SK-N-SH (cell line): ENCODE measurements around the gene STK39.

ENCODE experiments used
- CHD2 ChIP-seq: fragments of 150-350 bp; IDR thresholded peaks from 2 replicates; pipeline ENCODE4 v1.6.1; 2018; ENCODE audit warnings: low read length; ENCODE audit not compliant: partially characterized antibody
- CTCF ChIP-seq: fragments of 200-600 bp; sonication (generic); IDR thresholded peaks from 2 replicates; pipeline ENCODE4 v1.6.1; 2017; ENCODE audit warnings: antibody characterized with exemption, mild to moderate bottlenecking, moderate library complexity
- EP300 ChIP-seq, 2 experiments: IDR thresholded peaks; 2 replicates each; pipeline versions ENCODE4 v1.4.0 to v1.6.1; 2012; ENCODE audit warnings: borderline replicate concordance in 1 of 2, low read depth in 1 of 2, low read length in 1 of 2
- EZH2phosphoT487 ChIP-seq: fragments of 200-600 bp; sonication (generic); IDR thresholded peaks from 2 replicates; pipeline ENCODE4 v1.6.1; 2017; ENCODE audit warnings: low read depth, mixed run types, mild to moderate bottlenecking, antibody characterized with exemption, moderate library complexity, borderline replicate concordance
- GABPA ChIP-seq: IDR thresholded peaks from 2 replicates; pipeline ENCODE4 v1.4.0; 2012; ENCODE audit warnings: low read depth, mild to moderate bottlenecking
- NFIC ChIP-seq: IDR thresholded peaks from 2 replicates; pipeline ENCODE4 v1.4.0; 2012; ENCODE audit warnings: borderline replicate concordance
- POLR2AphosphoS5 ChIP-seq: IDR thresholded peaks from 2 replicates; pipeline ENCODE4 v1.6.1; 2012; ENCODE audit warnings: low read depth, low read length
- REST ChIP-seq: IDR thresholded peaks from 2 replicates; pipeline ENCODE4 v1.6.1; 2012; ENCODE audit warnings: mild to moderate bottlenecking, low read depth, low read length, moderate library complexity
- SIN3A ChIP-seq: IDR thresholded peaks from 2 replicates; pipeline ENCODE4 v1.6.1; 2012; ENCODE audit warnings: low read depth, mild to moderate bottlenecking, low read length, moderate library complexity, borderline replicate concordance
- TAF1 ChIP-seq: IDR thresholded peaks from 2 replicates; pipeline ENCODE4 v1.6.1; 2012; ENCODE audit warnings: low read depth, mild to moderate bottlenecking, low read length, moderate library complexity, borderline replicate concordance

GRCh38 chr2:168255866-168256265 is 8.5 kb upstream of the STK39 start:
- TF ChIP-seq POLR2AphosphoS5 = no peak
- no peak for TF ChIP-seq CTCF
- TF ChIP-seq SIN3A = no peak
- no peak for TF ChIP-seq CHD2
- TF ChIP-seq EP300 (IDR thresholded peaks at IDR 0.05; ENCODE audit: borderline replicate concordance in 1 of 2, low read depth in 1 of 2, low read length in 1 of 2) = no peak
- TF ChIP-seq GABPA = no peak
- TF ChIP-seq REST = no peak
- TF ChIP-seq TAF1 = no peak
- no peak for TF ChIP-seq NFIC
- TF ChIP-seq EZH2phosphoT487 = no peak
